SK-N-SH (cell line): ENCODE results near the gene BTBD16. TPM values are rescaled to one million over a fixed set of nuclear protein-coding genes. Genes with fewer than 3 reads are reported as not detected.

Experiments
- CTCF ChIA-PET: fragments of 300-600, 350-600 bp; formaldehyde crosslinking; extraction: SDS; loops from one replicate; lab custom pipeline; 2021; lab: Yijun Ruan, JAX
- POLR2A ChIA-PET: fragments of 350-600 bp; sonication (Branson Sonifier 250); formaldehyde crosslinking; extraction: SDS; loops from one replicate; lab custom pipeline; 2020; ENCODE audit warnings: antibody characterized with exemption, inconsistent platforms; lab: Yijun Ruan, JAX
- DNase-seq: peaks from one replicate; pipeline ENCODE4 v3.0.0; 2012
- H2AFZ ChIP-seq: fragments of 200-600 bp; sonication (generic); 2 replicates; pipeline ENCODE4 v1.8.1; 2016; ENCODE audit warnings: antibody characterized with exemption, mild to moderate bottlenecking, low read depth
- H3F3A ChIP-seq: fragments of 200-600 bp; sonication (generic); replicated peaks from 2 replicates; pipeline ENCODE3; 2016; ENCODE audit warnings: antibody characterized with exemption, mild to moderate bottlenecking; ENCODE audit not compliant: insufficient read depth
- H3K27ac ChIP-seq, 2 experiments: fragments of 200-500 bp in 1 of 2; fragments of 200-600 bp in 1 of 2; sonication (Bioruptor generic) in 1 of 2; sonication (generic), shearing (Covaris generic) in 1 of 2; 2 replicates each; pipeline versions ENCODE4 v1.5.1 to v1.6.1; 2014 to 2016; ENCODE audit warnings: low read depth in 2 of 2, inconsistent platforms in 1 of 2, low read length in 1 of 2, mild to moderate bottlenecking in 1 of 2, mixed read lengths in 1 of 2
- H3K27me3 ChIP-seq: fragments of 200-600 bp; sonication (generic), shearing (Covaris generic); 2 replicates; pipeline ENCODE4 v1.6.1; 2016; ENCODE audit warnings: mixed run types; ENCODE audit not compliant: insufficient read depth
- H3K36me3 ChIP-seq, 2 experiments: fragments of 200-500 bp in 1 of 2; fragments of 200-600 bp in 1 of 2; sonication (Bioruptor generic) in 1 of 2; sonication (generic) in 1 of 2; replicated peaks in 1 of 2; 2 replicates each; pipeline versions ENCODE3 to v1.5.1; 2014 to 2016; ENCODE audit warnings: low read length in 1 of 2, mild to moderate bottlenecking in 1 of 2; ENCODE audit not compliant: insufficient read depth in 2 of 2, control insufficient read depth in 1 of 2
- H3K4me1 ChIP-seq, 2 experiments: fragments of 200-500 bp in 1 of 2; fragments of 200-600 bp in 1 of 2; sonication (Bioruptor generic) in 1 of 2; sonication (generic), shearing (Covaris generic) in 1 of 2; 2 replicates each; pipeline versions ENCODE4 v1.5.1 to v1.6.1; 2014 to 2016; ENCODE audit warnings: low read depth in 1 of 2, low read length in 1 of 2, mixed run types in 1 of 2; ENCODE audit not compliant: insufficient read depth in 2 of 2, control insufficient read depth in 1 of 2
- H3K4me2 ChIP-seq: fragments of 200-600 bp; sonication (generic), shearing (Covaris generic); 2 replicates; pipeline ENCODE4 v1.6.1; 2017; ENCODE audit warnings: mixed run types
- H3K4me3 ChIP-seq, 2 experiments: fragments of 200-500 bp in 1 of 2; fragments of 200-600 bp in 1 of 2; sonication (Bioruptor generic) in 1 of 2; sonication (generic), shearing (Covaris generic) in 1 of 2; 2 replicates each; pipeline versions ENCODE4 v1.5.1 to v1.8.1; 2014 to 2016; ENCODE audit warnings: low read depth in 2 of 2, inconsistent platforms in 1 of 2, low read length in 1 of 2, mild to moderate bottlenecking in 1 of 2, mixed read lengths in 1 of 2, moderate library complexity in 1 of 2
- H3K79me2 ChIP-seq: fragments of 200-600 bp; sonication (generic); 2 replicates; pipeline ENCODE4 v1.8.1; 2017; ENCODE audit warnings: mild to moderate bottlenecking; ENCODE audit not compliant: insufficient read depth
- H3K9ac ChIP-seq: fragments of 200-600 bp; sonication (generic); 2 replicates; pipeline ENCODE4 v1.6.1; 2017; ENCODE audit warnings: mixed run types
- H3K9me2 ChIP-seq: fragments of 200-600 bp; sonication (generic); 2 replicates; pipeline ENCODE4 v1.6.1; 2017; ENCODE audit warnings: mixed run types
- H3K9me3 ChIP-seq: fragments of 200-600 bp; sonication (generic); 2 replicates; pipeline ENCODE4 v1.6.1; 2017; ENCODE audit warnings: mixed run types, mild to moderate bottlenecking, moderate library complexity
- H4K20me1 ChIP-seq: fragments of 200-600 bp; sonication (generic); 2 replicates; pipeline ENCODE4 v1.6.1; 2017; ENCODE audit warnings: mild to moderate bottlenecking, mixed run types; ENCODE audit not compliant: insufficient read depth
- CHD2 ChIP-seq: fragments of 150-350 bp; IDR thresholded peaks from 2 replicates; pipeline ENCODE4 v1.6.1; 2018; ENCODE audit warnings: low read length; ENCODE audit not compliant: partially characterized antibody
- EP300 ChIP-seq, 2 experiments: IDR thresholded peaks; 2 replicates each; pipeline versions ENCODE4 v1.4.0 to v1.6.1; 2012; ENCODE audit warnings: borderline replicate concordance in 1 of 2, low read depth in 1 of 2, low read length in 1 of 2
- EZH2phosphoT487 ChIP-seq: fragments of 200-600 bp; sonication (generic); IDR thresholded peaks from 2 replicates; pipeline ENCODE4 v1.6.1; 2017; ENCODE audit warnings: low read depth, mixed run types, mild to moderate bottlenecking, antibody characterized with exemption, moderate library complexity, borderline replicate concordance
- FOSL2 ChIP-seq: IDR thresholded peaks from 2 replicates; pipeline ENCODE4 v1.4.0; 2012; ENCODE audit warnings: low read depth, mild to moderate bottlenecking, moderate library complexity, borderline replicate concordance
- FOXM1 ChIP-seq: IDR thresholded peaks from 2 replicates; pipeline ENCODE4 v1.4.0; 2012; ENCODE audit warnings: low read depth, mild to moderate bottlenecking
- MXI1 ChIP-seq: IDR thresholded peaks from 2 replicates; pipeline ENCODE4 v1.6.1; 2012; ENCODE audit warnings: mild to moderate bottlenecking, low read depth, low read length, improper control_type of control experiment
- NRF1 ChIP-seq: IDR thresholded peaks from 2 replicates; pipeline ENCODE4 v1.6.1; 2012; ENCODE audit warnings: low read depth, mild to moderate bottlenecking, low read length
- POLR2AphosphoS5 ChIP-seq: IDR thresholded peaks from 2 replicates; pipeline ENCODE4 v1.6.1; 2012; ENCODE audit warnings: low read depth, low read length
- RCOR1 ChIP-seq: fragments of 150-350 bp; IDR thresholded peaks from 2 replicates; pipeline ENCODE4 v1.6.1; 2017; ENCODE audit warnings: antibody characterized with exemption, low read length
- TCF12 ChIP-seq: IDR thresholded peaks from 2 replicates; pipeline ENCODE4 v1.4.0; 2012
- TEAD4 ChIP-seq: IDR thresholded peaks from 2 replicates; pipeline ENCODE4 v1.4.0; 2012; ENCODE audit warnings: mild to moderate bottlenecking, borderline replicate concordance; ENCODE audit not compliant: insufficient read depth
- WGBS: methylation state at CpG from one replicate; pipeline ENCODE4 v1.1.6; 2017; ENCODE audit warnings: low lambda C conversion rate; 5-methylcytosine and 5-hydroxymethylcytosine counted together
- polyA plus RNA-seq, 3 experiments: library from polyadenylated mRNA; depleted of rRNA; stranded (reverse); fragments of >200 nt; gene quantifications; 2 replicates each; pipeline ENCODE4 v1.2.3, GENCODE V29; 2012
- TF ChIP-seq, protein P1 (sequence below): IDR thresholded peaks from 2 replicates; pipeline ENCODE4 v1.4.0; 2012; ENCODE audit warnings: low read depth, borderline replicate concordance
- TF ChIP-seq, protein P2 (sequence below): fragments of 150-350 bp; IDR thresholded peaks from 2 replicates; pipeline ENCODE4 v1.6.1; 2017; ENCODE audit warnings: antibody characterized with exemption, low read length, low read depth, borderline replicate concordance
- TF ChIP-seq, protein P3 (sequence below): fragments of 150-350 bp; IDR thresholded peaks from 2 replicates; pipeline ENCODE4 v1.6.1; 2016; ENCODE audit warnings: mild to moderate bottlenecking, low read depth, low read length
- TF ChIP-seq, protein P4 (sequence below): fragments of 200-600 bp; sonication (generic); IDR thresholded peaks from 2 replicates; pipeline ENCODE4 v1.6.1; 2017; ENCODE audit warnings: antibody characterized with exemption, mild to moderate bottlenecking, moderate library complexity
- TF ChIP-seq, protein P5 (sequence below): IDR thresholded peaks from 2 replicates; pipeline ENCODE4; 2012

BTBD16 gene
- polyA plus RNA-seq, 1 of the 3 experiments (the other 2 are of a cell fraction), result not detected

DNA sequence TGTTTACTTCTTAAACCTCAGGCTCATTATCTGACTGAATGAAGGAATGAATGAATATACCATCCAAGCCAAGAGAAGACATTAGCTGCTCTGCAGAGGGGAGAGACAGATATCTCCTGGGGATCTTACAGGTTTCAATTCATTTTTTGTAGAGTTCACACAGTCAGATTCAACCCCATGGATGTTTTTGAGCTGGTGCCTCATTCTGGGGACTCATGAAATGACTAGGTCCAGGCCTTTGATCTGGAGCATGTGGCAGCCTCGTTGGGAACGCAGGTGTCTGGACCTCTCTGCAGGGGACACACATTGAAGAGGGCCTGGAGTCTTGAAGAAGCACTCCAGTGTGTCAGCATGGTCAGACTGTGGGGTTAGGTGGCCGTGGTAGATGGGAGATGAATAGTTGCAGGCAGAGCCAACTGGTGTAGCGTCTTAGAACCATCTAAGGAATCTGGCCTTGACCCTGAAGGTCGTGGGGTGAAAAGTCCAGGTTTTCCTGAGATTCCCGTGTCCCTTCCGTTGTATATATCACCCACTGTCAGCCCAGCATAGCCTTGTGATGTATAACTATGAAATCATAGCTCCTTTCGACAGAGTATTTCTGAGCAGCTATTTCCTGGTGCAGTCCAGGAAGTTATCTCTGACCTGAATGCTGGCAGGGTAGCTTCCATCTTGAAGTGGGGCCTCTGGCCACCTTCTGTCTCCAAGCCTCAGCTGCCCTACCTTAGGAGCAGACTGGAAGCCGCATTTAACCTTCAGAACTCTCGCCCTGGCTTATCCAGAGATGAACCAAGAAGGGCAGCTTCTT, 22.3 kb downstream of the BTBD16 start:
- no peak overlapping the region for H3K4me3 ChIP-seq
- no peak overlapping the region for H3K27ac ChIP-seq

DNA sequence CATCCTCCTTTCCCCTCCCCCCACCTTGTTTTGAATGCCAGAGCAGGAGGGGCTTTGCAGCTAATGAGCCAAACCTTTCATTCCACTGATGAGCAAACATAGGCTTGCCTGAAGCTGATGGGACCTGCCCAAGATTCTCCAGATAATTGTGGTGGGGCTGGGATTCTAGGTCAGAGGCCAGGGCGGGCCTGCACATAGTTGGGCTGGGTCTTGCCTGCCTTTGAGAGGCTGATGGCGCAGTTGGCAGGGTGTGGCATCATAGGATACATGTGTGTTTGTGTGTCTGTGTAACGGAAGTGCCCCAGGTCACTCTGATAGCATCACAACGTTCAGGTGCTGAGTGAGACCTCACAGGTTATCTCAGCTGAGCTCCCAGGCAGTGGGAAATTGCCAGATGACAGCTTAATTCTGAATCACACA, 22.9 kb downstream of the BTBD16 start:
- WGBS, result 59% methylated on average over 2 of the region's 4 CpGs
- no peak overlapping the region for H3K4me2 ChIP-seq
- no peak overlapping the region for H3K9ac ChIP-seq
- no peaks in the 10 kb centered on the region for H3F3A ChIP-seq
- DNase-seq, result no peak
- H3K9me2 ChIP-seq, result no peaks in the 10 kb centered on the region
- H3K27ac ChIP-seq, result no peak overlapping the region
- no peak overlapping the region for H3K4me3 ChIP-seq
- H4K20me1 ChIP-seq, result no peaks in the 10 kb centered on the region
- no peaks in the 10 kb centered on the region for H3K9me3 ChIP-seq
- H3K4me1 ChIP-seq, result no peaks in the 10 kb centered on the region; a peak in 1 of 4 replicates
- H3K36me3 ChIP-seq, result no peaks in the 10 kb centered on the region
- POLR2A ChIA-PET, result no interaction called here
- no peak overlapping the region for H2AFZ ChIP-seq
- CTCF ChIA-PET, result interaction anchor here (1.3 to 7.6 kb wide), 4 partner anchors 141 to 410 kb away, joined by 5 to 139 read pairs (median 8); no protein-coding TSS in a partner anchor
- H3K79me2 ChIP-seq, result no peaks in the 10 kb centered on the region
- no peaks in the 10 kb centered on the region; the same call in 1 of the 2 replicates for H3K27me3 ChIP-seq
- TF ChIP-seq EP300 (IDR thresholded peaks at IDR 0.05; ENCODE audit: borderline replicate concordance in 1 of 2, low read depth in 1 of 2, low read length in 1 of 2) (no peak), RCOR1 (no peak), TCF12 (no peak), FOSL2 (no peak), CHD2 (no peak), POLR2AphosphoS5 (no peak), TEAD4 (no peak), NRF1 (no peak), FOXM1 (no peak), MXI1 (no peak)
- TF ChIP-seq, protein P1, sequence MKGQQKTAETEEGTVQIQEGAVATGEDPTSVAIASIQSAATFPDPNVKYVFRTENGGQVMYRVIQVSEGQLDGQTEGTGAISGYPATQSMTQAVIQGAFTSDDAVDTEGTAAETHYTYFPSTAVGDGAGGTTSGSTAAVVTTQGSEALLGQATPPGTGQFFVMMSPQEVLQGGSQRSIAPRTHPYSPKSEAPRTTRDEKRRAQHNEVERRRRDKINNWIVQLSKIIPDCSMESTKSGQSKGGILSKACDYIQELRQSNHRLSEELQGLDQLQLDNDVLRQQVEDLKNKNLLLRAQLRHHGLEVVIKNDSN, result no peak
- TF ChIP-seq, protein P2, sequence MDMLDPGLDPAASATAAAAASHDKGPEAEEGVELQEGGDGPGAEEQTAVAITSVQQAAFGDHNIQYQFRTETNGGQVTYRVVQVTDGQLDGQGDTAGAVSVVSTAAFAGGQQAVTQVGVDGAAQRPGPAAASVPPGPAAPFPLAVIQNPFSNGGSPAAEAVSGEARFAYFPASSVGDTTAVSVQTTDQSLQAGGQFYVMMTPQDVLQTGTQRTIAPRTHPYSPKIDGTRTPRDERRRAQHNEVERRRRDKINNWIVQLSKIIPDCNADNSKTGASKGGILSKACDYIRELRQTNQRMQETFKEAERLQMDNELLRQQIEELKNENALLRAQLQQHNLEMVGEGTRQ, result no peak
- TF ChIP-seq, protein P3, sequence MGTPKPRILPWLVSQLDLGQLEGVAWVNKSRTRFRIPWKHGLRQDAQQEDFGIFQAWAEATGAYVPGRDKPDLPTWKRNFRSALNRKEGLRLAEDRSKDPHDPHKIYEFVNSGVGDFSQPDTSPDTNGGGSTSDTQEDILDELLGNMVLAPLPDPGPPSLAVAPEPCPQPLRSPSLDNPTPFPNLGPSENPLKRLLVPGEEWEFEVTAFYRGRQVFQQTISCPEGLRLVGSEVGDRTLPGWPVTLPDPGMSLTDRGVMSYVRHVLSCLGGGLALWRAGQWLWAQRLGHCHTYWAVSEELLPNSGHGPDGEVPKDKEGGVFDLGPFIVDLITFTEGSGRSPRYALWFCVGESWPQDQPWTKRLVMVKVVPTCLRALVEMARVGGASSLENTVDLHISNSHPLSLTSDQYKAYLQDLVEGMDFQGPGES, result no peak
- TF ChIP-seq, protein P4, sequence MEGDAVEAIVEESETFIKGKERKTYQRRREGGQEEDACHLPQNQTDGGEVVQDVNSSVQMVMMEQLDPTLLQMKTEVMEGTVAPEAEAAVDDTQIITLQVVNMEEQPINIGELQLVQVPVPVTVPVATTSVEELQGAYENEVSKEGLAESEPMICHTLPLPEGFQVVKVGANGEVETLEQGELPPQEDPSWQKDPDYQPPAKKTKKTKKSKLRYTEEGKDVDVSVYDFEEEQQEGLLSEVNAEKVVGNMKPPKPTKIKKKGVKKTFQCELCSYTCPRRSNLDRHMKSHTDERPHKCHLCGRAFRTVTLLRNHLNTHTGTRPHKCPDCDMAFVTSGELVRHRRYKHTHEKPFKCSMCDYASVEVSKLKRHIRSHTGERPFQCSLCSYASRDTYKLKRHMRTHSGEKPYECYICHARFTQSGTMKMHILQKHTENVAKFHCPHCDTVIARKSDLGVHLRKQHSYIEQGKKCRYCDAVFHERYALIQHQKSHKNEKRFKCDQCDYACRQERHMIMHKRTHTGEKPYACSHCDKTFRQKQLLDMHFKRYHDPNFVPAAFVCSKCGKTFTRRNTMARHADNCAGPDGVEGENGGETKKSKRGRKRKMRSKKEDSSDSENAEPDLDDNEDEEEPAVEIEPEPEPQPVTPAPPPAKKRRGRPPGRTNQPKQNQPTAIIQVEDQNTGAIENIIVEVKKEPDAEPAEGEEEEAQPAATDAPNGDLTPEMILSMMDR, result no peak

More for the DNA sequence above, 22.3 kb downstream of the BTBD16 start:
- Histone ChIP-seq H3K4me1 (no peaks in the 10 kb centered on the region; a peak in 1 of 4 replicates), H3K79me2 (no peaks in the 10 kb centered on the region), H3K27me3 (no peaks in the 10 kb centered on the region; the same call in 1 of the 2 replicates), H4K20me1 (no peaks in the 10 kb centered on the region), H3F3A (no peaks in the 10 kb centered on the region), H3K9me3 (no peaks in the 10 kb centered on the region), H2AFZ (no peak overlapping the region), H3K9ac (no peak overlapping the region), H3K9me2 (no peaks in the 10 kb centered on the region), H3K4me2 (no peak overlapping the region), H3K36me3 (no peaks in the 10 kb centered on the region)
- POLR2A ChIA-PET, result interaction anchor here (0.5 kb wide), 1 partner anchor 9 kb away, joined by 3 read pairs; no protein-coding TSS in a partner anchor
- DNase-seq, result no peak
- no peak for TF ChIP-seq EZH2phosphoT487
- TF ChIP-seq NRF1, result no peak
- no peak for TF ChIP-seq TCF12
- TF ChIP-seq RCOR1, result no peak
- no peak for TF ChIP-seq EP300 (IDR thresholded peaks at IDR 0.05; ENCODE audit: borderline replicate concordance in 1 of 2, low read depth in 1 of 2, low read length in 1 of 2)
- TF ChIP-seq, protein P1, result no peak
- TF ChIP-seq, protein P5, sequence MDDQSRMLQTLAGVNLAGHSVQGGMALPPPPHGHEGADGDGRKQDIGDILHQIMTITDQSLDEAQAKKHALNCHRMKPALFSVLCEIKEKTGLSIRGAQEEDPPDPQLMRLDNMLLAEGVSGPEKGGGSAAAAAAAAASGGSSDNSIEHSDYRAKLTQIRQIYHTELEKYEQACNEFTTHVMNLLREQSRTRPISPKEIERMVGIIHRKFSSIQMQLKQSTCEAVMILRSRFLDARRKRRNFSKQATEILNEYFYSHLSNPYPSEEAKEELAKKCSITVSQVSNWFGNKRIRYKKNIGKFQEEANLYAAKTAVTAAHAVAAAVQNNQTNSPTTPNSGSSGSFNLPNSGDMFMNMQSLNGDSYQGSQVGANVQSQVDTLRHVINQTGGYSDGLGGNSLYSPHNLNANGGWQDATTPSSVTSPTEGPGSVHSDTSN, result no peak
- WGBS, result 63% methylated on average over 8 of the region's 10 CpGs
- CTCF ChIA-PET, result interaction anchor here (1.3 to 7.6 kb wide), 6 partner anchors 26 to 410 kb away, joined by 3 to 139 read pairs (median 6); no protein-coding TSS in a partner anchor
